Hematopoietic multipotent progenitor cell treated with erythropoietin and hydrocortisone succinate and interleukin-3 and kit ligand, for 8 days (in vitro differentiated cells): ENCODE data around the gene PPIH.
A peak's percentile ranks its signal among the peaks of the same experiment; 100 is the strongest.
"Not testable (repeated sequence)": the region's sequence is repeated elsewhere in the genome, so short reads cannot be mapped to it uniquely, and the experiment has no call there.

Experiments
- DNase-seq: peaks from one replicate; pipeline ENCODE4 v3.0.0-alpha.2; 2015

PPIH gene

DNA sequence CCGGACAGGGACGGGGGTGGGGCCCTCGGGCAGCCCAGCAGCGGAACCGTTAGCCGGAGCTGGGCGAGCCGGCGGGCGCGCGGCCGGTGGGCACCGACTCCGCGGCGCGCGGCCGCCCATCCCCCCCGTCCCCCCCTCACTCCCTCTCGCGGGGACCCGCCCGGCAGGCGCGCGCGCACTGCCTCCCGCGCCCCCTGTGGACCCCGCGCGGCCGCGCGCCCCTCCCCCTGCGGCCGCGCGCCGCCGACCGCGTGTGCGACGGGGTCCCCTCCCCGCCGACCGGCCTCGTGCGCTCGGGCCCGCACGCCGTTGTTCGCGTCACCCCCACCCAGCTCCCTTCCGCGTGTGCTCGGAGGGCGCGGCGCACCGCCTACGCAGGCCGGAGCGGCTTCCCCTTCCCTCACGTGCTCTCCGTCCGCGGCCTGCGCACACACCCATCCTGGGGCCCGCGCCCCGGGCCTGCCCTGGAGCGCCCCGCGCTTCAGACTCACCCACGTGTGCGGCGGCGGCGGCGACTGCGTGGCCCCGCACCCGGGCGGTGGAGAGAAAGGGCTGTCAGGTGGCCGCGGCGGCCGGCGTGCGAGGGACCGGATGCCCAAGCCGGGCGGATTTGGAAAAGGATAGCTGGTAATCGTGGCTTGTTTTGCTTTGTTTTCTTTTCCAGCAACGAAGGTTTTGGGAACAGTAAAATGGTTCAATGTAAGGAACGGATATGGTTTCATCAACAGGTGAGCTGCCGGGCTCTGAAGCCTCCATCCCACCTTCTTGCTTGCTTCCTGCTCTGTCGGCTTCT lies 24.7 kb downstream of the PPIH start:
- DNase-seq: peak; percentile 85

DNA sequence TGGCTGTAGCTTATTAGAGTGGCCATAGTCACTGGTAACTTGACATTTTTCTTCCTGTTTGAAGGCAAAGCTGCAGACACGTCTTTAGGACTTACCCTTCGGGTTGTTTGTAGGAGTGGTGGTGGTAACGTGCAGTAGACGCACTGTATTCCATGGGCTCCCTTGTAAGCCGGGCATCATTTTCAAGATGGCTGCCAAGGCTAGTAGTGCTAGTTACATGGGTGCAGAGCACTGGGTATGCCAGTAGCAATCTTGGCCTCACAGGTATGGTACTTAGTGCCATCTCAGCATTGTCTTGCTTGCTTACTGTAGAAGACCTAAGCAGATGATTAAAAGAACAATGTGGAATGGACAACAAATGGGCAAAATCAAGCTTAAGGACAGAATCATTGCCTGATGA lies 25.9 kb downstream of the PPIH start:
- peak; percentile 67 for DNase-seq

DNA sequence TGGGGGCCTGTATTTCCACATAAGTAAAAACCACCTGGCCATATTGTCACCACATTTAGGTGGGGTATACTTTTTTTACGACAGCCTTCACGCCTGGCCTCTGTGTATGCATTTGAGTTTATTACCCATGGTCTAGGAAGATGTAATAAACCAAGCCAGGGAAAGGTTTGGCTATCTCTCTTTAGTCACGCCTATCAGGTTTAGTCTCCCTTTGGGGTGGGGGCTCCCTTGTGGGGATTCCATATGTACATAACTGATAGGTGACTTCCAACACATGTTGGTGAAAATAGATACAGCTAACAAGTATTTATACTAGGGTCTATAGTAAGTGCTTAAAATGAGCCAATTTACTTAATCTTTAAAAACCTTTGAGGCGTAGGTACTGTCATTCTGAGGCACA lies 28.2 kb downstream of the PPIH start:
- peak; percentile 91 for DNase-seq

DNA sequence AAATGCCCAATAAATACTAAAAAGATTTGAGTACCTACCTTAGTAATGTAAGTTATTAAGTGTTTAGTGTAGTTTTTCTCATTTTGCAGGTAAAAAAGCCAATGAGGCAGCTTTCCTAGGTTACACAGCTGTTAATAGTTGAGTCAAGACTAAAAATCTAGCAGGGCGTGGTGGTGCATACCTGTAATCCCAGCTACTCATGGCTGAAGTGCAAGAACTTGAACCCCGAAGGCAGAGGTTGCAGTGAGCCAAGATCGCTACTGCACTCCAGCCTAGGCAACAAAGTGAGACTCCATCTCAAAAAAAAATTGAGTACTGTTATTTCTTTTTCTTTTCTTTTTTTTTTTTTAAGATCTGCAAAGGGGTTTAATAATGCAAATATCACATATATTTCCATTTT lies 31.7 kb downstream of the PPIH start:
- DNase-seq: no peak

DNA sequence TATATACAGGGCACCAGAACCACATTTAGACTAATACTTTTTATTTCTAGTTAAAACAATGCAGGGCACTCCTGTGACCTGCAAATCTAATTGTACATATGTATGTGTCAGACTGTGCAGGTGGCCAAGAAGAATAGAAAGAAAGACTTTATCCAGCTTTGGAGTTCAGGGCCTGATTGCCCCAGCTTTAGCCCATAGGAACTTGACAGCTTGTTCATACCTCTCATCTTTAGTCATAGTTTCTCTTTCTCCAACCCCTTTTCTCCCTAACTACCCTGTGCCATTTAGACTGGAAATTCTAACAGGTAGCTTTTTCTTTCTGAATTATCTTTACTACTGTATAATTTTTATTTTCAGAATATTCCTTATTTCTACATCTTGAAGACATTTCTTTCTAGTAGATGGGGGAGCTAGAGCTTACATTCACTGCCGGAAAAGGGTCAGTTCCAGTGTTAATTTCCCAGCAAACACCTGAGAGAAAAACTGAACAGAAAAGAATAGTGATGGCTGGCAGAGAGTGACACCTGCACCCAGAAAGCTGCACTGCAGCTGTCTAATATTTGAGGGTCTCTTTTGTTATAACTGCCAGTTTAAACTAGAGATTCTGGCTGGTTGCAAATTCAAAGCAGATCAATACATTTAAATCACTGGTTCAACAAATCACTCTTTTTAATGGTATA lies 32.4 kb downstream of the PPIH start:
- DNase-seq: no peak

DNA sequence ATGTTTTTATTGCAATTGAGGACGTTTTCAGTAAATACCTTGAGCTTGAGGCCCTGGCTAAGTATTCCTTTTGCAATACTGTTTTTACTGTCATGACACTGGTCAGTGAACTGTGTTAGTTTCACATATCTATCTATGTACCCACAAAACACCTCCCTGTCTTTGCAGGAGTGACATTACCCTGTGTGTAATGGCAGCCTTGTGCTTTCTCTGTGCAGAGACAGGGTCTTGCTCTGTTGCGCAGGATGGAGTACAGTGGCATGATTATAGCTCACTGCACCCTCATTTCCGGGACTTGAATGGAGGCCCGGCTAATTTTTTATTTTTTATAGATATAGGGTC lies 32.9 kb downstream of the PPIH start:
- no peak for DNase-seq

DNA sequence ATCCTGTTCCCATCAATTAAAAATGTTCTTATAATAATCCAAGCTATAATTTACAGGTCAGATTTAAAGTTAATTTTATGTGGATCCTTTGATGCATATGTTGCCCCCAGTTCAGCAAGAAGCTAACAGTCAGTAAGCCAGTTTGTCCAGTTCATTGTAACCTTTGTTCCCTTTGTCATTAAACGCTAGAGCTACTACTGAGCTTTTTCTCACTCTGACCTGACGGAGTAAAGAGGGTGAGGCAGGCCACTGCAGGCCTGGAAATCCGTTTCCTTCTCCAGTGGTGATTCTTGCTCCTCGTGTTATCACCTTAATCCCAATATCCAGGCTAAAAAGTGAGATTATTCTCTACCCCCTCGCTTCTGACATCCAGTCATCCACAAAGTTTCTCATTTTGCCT lies 34.2 kb downstream of the PPIH start:
- DNase-seq: no peak

DNA sequence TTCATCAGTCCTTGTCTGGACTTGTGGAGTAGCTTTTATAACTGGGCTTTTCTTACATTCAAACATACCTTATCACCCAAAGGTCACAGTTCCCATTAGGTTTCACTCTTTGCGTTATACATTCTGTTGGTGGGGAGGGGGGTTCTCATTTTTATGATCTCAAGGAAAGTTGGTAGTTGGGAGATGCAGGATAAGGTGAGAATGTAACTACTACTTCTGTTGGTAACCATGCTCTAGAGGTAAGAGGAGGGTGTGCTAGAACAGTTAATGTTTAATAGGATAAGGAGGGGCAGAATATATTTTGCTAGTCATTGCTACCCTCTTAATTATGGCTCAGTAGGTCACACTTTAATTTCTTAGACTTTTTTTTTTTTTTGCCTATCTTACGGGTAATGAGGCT lies 34.7 kb downstream of the PPIH start:
- DNase-seq: no peak

DNA sequence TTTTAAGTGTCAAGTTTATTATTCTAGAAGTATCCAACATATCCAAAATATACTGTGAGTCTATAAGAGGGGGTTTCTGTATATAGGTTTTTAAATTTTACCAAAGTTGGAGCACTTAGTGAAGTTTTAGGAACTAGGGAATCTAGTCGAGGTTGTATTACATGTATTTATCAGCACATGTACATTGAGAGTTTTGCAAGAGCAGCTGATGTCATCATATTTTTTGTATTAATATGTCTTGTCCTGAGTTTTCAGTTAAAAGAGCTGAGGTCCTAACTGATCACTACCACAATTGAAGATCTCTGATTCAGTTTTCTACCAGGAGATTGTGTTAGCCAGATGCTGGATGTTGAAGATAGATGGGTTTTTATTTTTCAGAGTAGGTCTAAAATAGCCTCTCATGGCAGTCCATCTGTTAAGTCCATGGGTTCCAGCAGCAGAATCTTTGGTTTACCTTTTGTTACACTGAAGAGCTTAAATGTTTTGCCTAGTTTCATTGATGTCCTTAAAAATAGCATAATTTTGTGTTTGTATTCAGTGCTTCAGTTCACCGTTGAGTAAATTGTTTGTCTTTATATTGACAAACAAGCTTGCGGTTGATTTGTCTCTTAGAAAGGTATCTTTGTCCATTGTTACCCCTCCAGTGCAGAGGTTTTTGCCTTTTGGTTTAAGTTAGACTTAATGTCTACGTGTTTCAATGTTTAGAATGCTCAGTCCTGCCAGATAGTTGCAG lies 40.0 kb downstream of the PPIH start:
- DNase-seq: no peak

DNA sequence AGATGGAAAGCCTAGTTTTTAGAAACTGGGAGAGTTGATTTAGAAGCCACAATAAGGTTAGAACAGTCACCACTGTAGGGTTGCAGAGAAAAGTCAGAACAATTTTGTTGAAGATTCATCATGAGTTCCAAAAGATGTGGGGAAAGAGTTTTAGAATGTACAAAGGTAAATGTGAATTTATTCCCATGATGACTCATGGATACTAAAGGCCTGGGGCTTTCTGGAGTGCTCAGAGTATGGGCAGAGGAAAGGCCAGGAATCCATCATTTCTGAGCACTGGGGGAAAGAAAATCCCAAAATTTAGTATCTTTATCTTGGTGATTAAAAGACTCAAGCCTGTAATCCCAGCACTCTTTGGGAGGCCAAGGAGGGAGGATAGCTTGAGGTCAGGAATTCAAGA lies 41.8 kb downstream of the PPIH start:
- DNase-seq: no peak

DNA sequence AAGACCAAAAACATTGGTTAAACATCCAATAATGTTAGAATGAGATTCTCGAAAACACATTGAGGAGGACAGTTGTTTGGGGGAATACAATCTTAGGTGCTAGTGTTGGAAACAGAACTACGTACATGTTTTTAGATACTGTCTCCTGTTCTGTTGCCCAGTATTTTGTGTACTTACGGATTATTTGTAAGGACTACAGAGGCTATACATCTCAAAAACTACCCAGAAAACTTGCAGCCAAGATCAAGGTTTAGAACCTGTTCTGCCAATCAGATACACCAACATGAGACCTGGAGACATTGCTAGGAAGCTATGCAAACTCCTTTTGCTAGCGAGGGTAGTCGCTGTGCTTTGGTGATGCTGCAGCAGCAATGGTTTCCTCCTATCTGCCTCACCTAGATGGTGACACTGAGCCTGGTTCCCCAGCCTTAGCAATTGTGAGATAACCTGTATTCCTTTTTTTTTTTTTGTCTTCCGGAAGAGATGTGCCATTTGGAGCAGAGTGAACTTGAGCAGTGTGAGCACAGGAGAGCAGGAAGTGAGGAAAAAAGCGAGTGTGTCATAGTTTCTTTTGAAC lies 45.8 kb downstream of the PPIH start:
- no peak for DNase-seq

DNA sequence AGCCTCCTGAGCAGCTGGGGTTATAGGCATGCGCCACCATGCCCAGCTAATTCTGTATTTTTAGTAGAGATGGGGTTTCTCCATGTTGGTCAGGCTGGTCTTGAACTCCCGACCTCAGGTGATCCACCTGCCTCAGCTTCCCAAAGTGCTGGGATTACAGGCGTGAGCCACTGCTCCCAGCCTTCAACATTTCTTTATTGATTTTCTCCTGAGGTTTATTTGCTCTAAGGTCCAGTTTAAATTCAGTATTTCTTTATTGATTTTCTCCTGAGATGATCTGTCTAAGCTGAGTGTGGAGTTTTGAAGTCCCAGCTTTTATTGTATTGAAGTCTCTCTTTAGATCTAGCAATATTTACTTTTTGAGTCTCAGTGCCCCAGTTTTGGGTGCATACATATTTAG lies 54.6 kb downstream of the PPIH start:
- DNase-seq: not testable (repeated sequence)

DNA sequence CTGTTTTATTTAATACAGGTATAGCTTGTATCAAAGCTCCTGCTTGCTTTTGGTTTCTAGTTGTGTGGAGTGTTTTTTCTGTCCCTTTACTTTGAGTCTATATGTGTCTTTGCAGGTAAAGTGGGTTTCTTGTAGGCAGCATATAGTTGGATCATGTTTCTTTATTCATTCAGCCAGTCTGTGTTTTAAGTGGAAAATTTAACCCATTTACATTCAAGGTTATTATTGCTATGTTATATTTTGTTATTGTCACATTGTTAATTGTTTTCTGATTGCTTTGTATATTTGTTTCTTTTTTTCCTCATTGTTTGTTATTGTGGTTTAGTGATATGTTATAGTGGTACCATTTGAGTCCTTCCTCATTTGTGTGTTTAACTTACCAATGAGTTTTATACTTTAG lies 55.1 kb downstream of the PPIH start:
- DNase-seq: no peak

DNA sequence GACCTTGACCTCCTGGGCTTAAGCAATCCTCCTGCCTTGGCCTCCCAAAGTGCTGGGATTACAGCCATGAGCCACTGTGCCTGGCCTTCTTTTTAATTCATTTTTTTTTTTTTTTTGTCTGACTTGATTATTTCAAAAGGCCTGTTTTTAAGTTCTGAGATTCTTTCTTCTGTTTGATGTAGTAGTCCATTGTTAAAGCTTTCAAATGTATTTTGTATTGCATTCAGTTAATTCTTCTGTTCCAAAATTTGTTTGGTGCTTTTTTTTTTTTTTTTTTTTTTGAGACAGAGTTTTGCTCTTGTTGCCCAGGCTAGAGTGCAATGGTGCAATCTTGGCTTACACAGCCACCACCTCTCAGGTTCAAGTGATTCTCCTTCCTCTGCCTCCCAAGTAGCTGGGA lies 56.2 kb downstream of the PPIH start:
- not testable (repeated sequence) for DNase-seq

DNA sequence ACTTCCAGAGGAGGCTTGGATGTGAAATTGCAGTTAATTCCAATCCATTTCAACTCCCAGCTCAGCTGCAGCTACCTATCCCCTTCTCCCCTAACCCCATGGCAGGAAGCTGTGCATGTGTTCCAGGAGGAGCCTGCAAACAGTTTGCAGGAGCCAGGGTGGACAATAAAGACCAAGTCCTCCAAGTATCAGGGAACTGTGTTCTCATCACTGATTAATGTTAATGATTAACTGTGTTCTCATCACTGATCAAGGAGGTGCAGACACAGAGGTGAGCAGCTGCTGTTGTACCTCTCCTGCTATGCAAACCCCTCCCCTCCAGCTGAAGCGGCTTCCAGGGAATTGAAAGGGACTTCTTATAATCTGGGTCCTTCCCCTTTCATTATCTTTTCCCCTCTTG lies 62.6 kb downstream of the PPIH start:
- no peak for DNase-seq

DNA sequence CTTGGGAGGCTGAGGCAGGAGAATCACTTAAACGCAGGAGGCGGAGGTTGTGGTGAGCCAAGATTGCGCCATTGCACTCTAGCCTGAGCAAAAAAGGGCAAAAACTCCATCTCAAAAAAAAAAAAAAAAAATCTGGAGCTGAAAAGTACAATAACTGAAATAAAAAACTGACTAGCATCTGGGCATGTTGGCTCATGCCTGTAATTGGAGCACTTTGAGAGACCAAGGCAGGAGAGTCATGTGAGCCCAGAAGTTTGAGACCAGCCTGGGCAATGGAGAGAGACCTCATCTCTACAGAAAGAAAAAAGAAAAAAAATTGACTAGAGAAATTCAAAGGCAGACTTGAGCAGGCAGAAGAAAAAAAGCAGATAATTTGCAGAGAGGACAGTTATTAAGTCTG lies 63.7 kb downstream of the PPIH start:
- DNase-seq: no peak

DNA sequence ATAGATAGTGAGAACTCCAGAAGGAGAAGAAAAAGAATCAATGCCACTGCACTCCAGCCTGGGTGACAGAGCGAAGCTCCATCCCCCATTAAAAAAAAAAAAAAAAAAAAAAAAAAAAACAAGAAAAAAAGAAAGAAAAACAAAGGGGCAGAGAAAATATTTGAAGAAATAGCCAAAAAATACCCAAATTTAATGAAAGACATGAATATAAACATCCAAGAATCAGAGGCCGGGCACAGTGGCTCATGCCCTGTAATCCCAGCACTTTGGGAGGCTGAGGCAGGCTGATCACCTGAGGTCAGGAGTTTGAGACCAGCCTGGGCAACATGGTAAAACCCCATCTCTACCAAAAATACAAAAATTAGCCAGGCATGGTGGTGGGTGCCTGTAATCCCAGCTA lies 64.2 kb downstream of the PPIH start:
- DNase-seq: not testable (repeated sequence)

DNA sequence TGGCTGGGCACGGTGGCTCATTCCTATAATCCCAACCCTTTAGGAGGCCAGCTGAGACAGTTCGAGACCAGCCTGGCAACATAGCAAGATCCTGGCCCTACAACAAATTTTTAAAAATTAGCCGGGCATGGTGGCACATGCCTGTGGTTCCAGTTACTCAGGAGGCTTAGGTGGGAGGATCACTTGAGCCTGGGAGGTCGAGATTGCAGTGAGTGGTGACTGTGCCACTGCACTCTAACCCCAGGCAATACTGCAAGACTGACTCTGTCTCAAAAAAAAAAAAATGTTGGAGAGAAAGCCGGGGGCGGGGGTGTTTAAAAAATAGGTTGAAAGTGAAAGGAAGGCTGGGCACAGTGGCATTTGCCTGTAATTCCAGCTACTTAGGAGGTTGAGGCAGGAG lies 65.3 kb downstream of the PPIH start:
- no peak for DNase-seq

DNA sequence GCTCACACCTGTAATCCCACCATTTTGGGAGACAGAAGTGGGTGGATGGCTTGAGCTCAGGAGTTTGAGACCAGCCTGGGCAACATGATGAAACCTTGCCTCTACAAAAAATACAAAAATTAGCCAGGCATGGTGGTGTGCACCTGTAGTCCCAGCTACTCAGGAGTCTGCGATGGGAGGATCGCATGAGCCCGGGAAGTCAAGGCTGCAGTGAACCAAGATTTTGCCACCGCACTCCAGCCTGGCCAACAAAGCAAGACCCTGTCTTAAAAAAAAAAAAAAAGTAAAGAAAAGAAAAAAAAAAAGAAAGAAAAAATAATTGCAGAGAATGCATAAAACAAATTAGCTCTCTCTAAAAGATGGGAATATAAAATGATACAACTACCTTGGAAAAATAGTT lies 67.6 kb downstream of the PPIH start:
- not testable (repeated sequence) for DNase-seq
